ENCODE results near the gene OR51M1.

OR51M1 gene

GRCh38 chr11:5390210-5390609 lies 6.6 kb downstream of the OR51M1 start:
- DNase-seq (ENCODE audit: low read depth): no peak

- no peak for DNase-seq (ENCODE audit: low read depth)
Observed at GRCh38 chr11:5394091-5394490, 10.5 kb downstream of the OR51M1 start.

- no peak for DNase-seq (ENCODE audit: low read depth)
Observed at GRCh38 chr11:5398936-5399335, 15.3 kb downstream of the OR51M1 start.

- no peak for DNase-seq (ENCODE audit: low read depth)
Observed at GRCh38 chr11:5405173-5405572, 21.6 kb downstream of the OR51M1 start.

GRCh38 chr11:5420993-5421392 lies 37.4 kb downstream of the OR51M1 start:
- DNase-seq (ENCODE audit: low read depth): no peak

- no peak for DNase-seq (ENCODE audit: low read depth)
Observed at GRCh38 chr11:5421811-5422210, 38.2 kb downstream of the OR51M1 start, which contains the start of gene OR51Q1. Gene OR51Q1 (plus strand): TSS chr11:5422111. CDS start chr11:5422201, 90 bp downstream.

- no peak for DNase-seq (ENCODE audit: low read depth)
Observed at GRCh38 chr11:5423131-5423530, 39.5 kb downstream of the OR51M1 start.

GRCh38 chr11:5441414-5441813 lies 57.8 kb downstream of the OR51M1 start, which contains the start of gene OR51I1:
Gene OR51I1 (minus strand): TSS chr11:5441514. CDS start chr11:5441514, 0 bp downstream.
- DNase-seq (ENCODE audit: low read depth): no peak

Measured in non-pigmented ciliary epithelial cell (primary cell).